Calu3 (cell line): ENCODE data around the gene GTF2F2. TPM values are rescaled to one million over a fixed set of nuclear protein-coding genes. Genes with fewer than 3 reads are reported as not detected.

Experiments used
- Bru-seq: library from RNA; stranded (reverse); fragments of 400-500 nt; gene quantifications from one replicate; lab custom pipeline; 2021; lab: Mats Ljungman, UMichigan
- BruChase-seq, 2 experiments: library from RNA; stranded (reverse); fragments of 400-500 nt; gene quantifications; one replicate each; lab custom pipeline; 2021; lab: Mats Ljungman, UMichigan
- BruUV-seq: library from RNA; stranded (reverse); fragments of 400-500 nt; replicated peaks from 2 replicates; lab custom pipeline; 2021; lab: Mats Ljungman, UMichigan
- CTCF ChIA-PET: fragments of 300-600 bp; sonication (Branson Sonifier 250); formaldehyde crosslinking; loops from one replicate; lab custom pipeline; 2022; ENCODE audit warnings: antibody characterized with exemption; lab: Charles Lee
- DNase-seq: peaks from one replicate; pipeline ENCODE4 v3.0.0; 2022
- H3K27ac Mint-ChIP-seq: one replicate; pipeline ENCODE4 v1.8.0; 2022; ENCODE audit warnings: mixed read lengths; ENCODE audit not compliant: unreplicated experiment
- H3K27me3 Mint-ChIP-seq: one replicate; pipeline ENCODE4 v1.8.0; 2022; ENCODE audit warnings: mixed read lengths; ENCODE audit not compliant: unreplicated experiment
- H3K36me3 Mint-ChIP-seq: one replicate; pipeline ENCODE4 v1.8.0; 2022; ENCODE audit warnings: mild to moderate bottlenecking, moderate library complexity, mixed read lengths; ENCODE audit not compliant: insufficient read depth, unreplicated experiment
- H3K4me1 Mint-ChIP-seq: one replicate; pipeline ENCODE4 v1.8.0; 2022; ENCODE audit warnings: mild to moderate bottlenecking, low read depth, mixed read lengths; ENCODE audit not compliant: unreplicated experiment
- H3K4me3 Mint-ChIP-seq: one replicate; pipeline ENCODE4 v1.8.0; 2022; ENCODE audit warnings: mild to moderate bottlenecking, low read depth, moderate library complexity, mixed read lengths; ENCODE audit not compliant: unreplicated experiment
- H3K9me3 Mint-ChIP-seq: one replicate; pipeline ENCODE4 v1.8.0; 2022; ENCODE audit warnings: low read depth, mixed read lengths; ENCODE audit not compliant: unreplicated experiment
- intact Hi-C: fragments of 100-400 bp; cut with micrococcal nuclease; formaldehyde crosslinking; loops from one replicate; pipeline ENCODE4 v1.10.0; 2022; ENCODE audit not compliant: unreplicated experiment
- long read RNA-seq: library from polyadenylated mRNA; stranded (forward); transcript quantifications from one replicate; pipeline ENCODE4 v2.0.0, GENCODE V29; 2022
- total RNA-seq: library from RNA; stranded (reverse); gene quantifications from 2 replicates; pipeline ENCODE4 v1.2.3, GENCODE V29; 2022
- TF ChIP-seq, protein P1 (sequence below): fragments of 200-600 bp; IDR thresholded peaks from one replicate; pipeline ENCODE4 v1.8.0; 2022; ENCODE audit warnings: antibody characterized with exemption; ENCODE audit not compliant: unreplicated experiment

GTF2F2 gene, protein sequence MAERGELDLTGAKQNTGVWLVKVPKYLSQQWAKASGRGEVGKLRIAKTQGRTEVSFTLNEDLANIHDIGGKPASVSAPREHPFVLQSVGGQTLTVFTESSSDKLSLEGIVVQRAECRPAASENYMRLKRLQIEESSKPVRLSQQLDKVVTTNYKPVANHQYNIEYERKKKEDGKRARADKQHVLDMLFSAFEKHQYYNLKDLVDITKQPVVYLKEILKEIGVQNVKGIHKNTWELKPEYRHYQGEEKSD
- total RNA-seq (21.1 and 23.9 TPM in 2 replicates), Bru-seq, nascent RNA (percentile 83 among the genes with signal in this experiment), BruChase-seq, experiment 1, labeled RNA remaining after a 6-hour chase (percentile 68 among the genes with signal in this experiment), BruChase-seq, experiment 2, labeled RNA remaining after a 2-hour chase (percentile 60 among the genes with signal in this experiment)
- long read RNA-seq, transcript GTF2F2-201 (8 exons, 2,239 nt), result major isoform, 53 of 61 reads
- long read RNA-seq, partial matches to known transcripts, result 5 of 61 reads
- long read RNA-seq, other reads (novel, unspliced or antisense), result 3 of 61 reads

- H3K27ac Mint-ChIP-seq, result no peak within 1 kb of the TSS
- CTCF ChIA-PET, result no interaction called here
- peak; percentile 86 for DNase-seq
- H3K9me3 Mint-ChIP-seq, result no peaks in the 10 kb centered on the region
- no peaks in the 10 kb centered on the region for H3K27me3 Mint-ChIP-seq
- BruUV-seq, result no TSS peak
- intact Hi-C loops, result loop anchor here (5.0 kb wide), 1 partner anchor 73 kb away; no protein-coding TSS in a partner anchor
- H3K36me3 Mint-ChIP-seq, result no peaks in the 10 kb centered on the region
- H3K4me1 Mint-ChIP-seq, result no peaks in the 10 kb centered on the region
- no peak within 1 kb of the TSS for H3K4me3 Mint-ChIP-seq
- TF ChIP-seq, protein P1, sequence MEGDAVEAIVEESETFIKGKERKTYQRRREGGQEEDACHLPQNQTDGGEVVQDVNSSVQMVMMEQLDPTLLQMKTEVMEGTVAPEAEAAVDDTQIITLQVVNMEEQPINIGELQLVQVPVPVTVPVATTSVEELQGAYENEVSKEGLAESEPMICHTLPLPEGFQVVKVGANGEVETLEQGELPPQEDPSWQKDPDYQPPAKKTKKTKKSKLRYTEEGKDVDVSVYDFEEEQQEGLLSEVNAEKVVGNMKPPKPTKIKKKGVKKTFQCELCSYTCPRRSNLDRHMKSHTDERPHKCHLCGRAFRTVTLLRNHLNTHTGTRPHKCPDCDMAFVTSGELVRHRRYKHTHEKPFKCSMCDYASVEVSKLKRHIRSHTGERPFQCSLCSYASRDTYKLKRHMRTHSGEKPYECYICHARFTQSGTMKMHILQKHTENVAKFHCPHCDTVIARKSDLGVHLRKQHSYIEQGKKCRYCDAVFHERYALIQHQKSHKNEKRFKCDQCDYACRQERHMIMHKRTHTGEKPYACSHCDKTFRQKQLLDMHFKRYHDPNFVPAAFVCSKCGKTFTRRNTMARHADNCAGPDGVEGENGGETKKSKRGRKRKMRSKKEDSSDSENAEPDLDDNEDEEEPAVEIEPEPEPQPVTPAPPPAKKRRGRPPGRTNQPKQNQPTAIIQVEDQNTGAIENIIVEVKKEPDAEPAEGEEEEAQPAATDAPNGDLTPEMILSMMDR, result no peak
Measured at GRCh38 chr13:45119991-45120864, at the start of gene GTF2F2. Gene GTF2F2 (plus strand): TSS chr13:45120510. CDS start chr13:45120656, 146 bp downstream.

GRCh38 chr13:45073809-45074208 is 46.5 kb upstream of the GTF2F2 start:
- H3K27ac Mint-ChIP-seq, result no peak overlapping the region
- no peak for DNase-seq
- TF ChIP-seq, protein P1, result no peak

DNA sequence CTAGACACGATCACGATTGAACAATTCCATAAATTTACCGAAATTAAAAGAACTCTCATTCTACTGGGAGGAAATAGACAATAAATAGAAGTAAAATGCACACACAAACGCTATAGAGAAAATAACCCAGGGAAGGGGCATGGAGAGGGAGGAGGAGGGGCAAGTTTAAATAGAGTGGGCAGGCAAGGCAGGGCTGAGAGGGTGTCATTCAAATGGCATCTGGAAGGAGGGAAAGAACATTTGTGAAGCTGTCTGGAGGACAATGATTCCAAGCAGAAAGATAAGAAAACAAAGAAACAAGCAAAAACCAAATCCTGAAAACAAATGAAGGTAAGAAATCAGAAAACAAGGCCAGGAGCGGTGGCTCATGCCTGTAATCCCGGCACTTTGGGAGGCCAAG is 45.6 kb upstream of the GTF2F2 start:
- no peaks in the 10 kb centered on the region for H3K36me3 Mint-ChIP-seq
- no peak overlapping the region for H3K4me3 Mint-ChIP-seq
- no peaks in the 10 kb centered on the region for H3K27me3 Mint-ChIP-seq
- no peaks in the 10 kb centered on the region for H3K4me1 Mint-ChIP-seq
- no peaks in the 10 kb centered on the region for H3K9me3 Mint-ChIP-seq
- no peak overlapping the region for H3K27ac Mint-ChIP-seq
- TF ChIP-seq, protein P1, result no peak
- intact Hi-C loops, result no loop called here
- no TSS peak for BruUV-seq
- CTCF ChIA-PET, result no interaction called here
- DNase-seq, result no peak

More at GRCh38 chr13:45073809-45074208, 46.5 kb upstream of the GTF2F2 start:
- H3K4me3 Mint-ChIP-seq, result no peak overlapping the region
- BruUV-seq, result no TSS peak
- CTCF ChIA-PET, result no interaction called here
- H3K36me3 Mint-ChIP-seq, result no peaks in the 10 kb centered on the region
- H3K4me1 Mint-ChIP-seq, result no peaks in the 10 kb centered on the region
- H3K9me3 Mint-ChIP-seq, result no peaks in the 10 kb centered on the region
- no peaks in the 10 kb centered on the region for H3K27me3 Mint-ChIP-seq
- intact Hi-C loops, result no loop called here

DNA sequence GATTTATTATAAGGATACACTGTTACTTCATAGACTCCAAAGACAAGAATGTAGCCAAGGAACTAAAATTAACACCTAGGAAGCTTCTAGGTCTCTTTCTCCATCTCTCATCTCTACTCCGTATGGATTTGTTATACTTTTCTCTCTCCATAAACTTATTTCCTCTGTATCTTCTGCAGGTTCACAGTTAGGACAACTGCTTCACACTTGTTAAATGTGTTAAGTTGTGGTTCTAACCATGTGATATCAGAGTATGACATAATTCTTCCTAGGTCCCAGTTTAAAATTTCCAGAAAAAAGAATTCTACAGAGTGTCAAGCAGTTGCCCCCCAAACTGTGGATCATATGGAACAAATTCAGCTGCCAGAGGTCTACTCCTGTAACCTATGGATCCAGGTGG is 42.3 kb upstream of the GTF2F2 start:
- DNase-seq, result no peak
- TF ChIP-seq, protein P1, result no peak
- H3K4me3 Mint-ChIP-seq, result no peak overlapping the region
- H3K4me1 Mint-ChIP-seq, result no peaks in the 10 kb centered on the region
- H3K9me3 Mint-ChIP-seq, result no peaks in the 10 kb centered on the region
- no peak overlapping the region for H3K27ac Mint-ChIP-seq
- intact Hi-C loops, result no loop called here
- no peaks in the 10 kb centered on the region for H3K36me3 Mint-ChIP-seq
- H3K27me3 Mint-ChIP-seq, result no peaks in the 10 kb centered on the region
- BruUV-seq, result no TSS peak
- CTCF ChIA-PET, result no interaction called here
